ENCODE data around the gene EIF3J.

DNA sequence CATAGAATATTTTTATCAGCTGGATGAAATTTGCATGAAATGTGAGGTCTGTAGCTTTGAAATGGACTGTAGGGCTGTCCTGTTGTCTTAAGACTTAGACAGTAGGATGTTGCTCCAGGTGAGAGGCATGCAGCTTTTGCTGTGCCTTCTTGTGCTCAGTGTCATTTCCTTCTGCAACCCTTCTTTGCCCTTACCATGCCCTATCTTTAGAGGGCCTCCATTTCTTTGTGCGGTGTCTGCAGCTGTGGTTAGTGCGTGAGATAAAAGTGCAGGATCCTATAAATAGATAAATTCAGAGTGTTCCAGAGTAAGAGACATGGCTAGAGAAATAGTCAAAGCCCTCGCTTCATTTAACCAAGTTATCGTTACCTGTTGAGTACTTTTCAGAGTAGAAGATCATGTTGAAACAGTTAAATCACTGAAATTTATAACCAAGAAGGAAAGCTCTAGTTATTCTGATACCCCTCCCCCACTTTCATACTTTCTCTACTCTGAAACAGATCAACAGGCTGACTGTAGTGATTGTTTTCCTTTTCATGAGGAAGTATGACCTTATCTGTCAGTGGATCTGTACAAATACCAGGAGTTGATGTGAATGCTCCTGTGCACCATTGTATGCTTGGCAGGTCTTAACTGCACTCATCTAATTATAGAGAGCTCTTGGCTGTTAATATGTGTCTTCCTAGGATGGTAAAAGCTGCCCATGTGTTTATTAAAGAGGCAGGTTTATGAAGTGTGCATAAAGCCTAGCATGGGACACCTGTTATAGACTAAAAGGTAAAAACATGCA lies 18.2 kb downstream of the EIF3J start:
- TF ChIP-seq, protein P1, sequence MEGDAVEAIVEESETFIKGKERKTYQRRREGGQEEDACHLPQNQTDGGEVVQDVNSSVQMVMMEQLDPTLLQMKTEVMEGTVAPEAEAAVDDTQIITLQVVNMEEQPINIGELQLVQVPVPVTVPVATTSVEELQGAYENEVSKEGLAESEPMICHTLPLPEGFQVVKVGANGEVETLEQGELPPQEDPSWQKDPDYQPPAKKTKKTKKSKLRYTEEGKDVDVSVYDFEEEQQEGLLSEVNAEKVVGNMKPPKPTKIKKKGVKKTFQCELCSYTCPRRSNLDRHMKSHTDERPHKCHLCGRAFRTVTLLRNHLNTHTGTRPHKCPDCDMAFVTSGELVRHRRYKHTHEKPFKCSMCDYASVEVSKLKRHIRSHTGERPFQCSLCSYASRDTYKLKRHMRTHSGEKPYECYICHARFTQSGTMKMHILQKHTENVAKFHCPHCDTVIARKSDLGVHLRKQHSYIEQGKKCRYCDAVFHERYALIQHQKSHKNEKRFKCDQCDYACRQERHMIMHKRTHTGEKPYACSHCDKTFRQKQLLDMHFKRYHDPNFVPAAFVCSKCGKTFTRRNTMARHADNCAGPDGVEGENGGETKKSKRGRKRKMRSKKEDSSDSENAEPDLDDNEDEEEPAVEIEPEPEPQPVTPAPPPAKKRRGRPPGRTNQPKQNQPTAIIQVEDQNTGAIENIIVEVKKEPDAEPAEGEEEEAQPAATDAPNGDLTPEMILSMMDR (conservative IDR thresholded peaks at IDR 0.05; ENCODE audit: low read length), result no peak
- no peak for TF ChIP-seq EZH2phosphoT487 (IDR thresholded peaks at IDR 0.05; ENCODE audit: borderline replicate concordance)

Measured in Loucy (cell line).